Heart left ventricle (tissue), 16 donors: ENCODE results near the gene DOP1A. TPM values are rescaled to one million over a fixed set of nuclear protein-coding genes. Genes with fewer than 3 reads are reported as not detected.

Source experiments
- ATAC-seq, 4 donors: fragments of 200-7000 bp; cut with Tn5 transposase; one replicate each; pipeline ENCODE4 v1.9.1; 2020 to 2022; ENCODE audit warnings: moderate library complexity in 4 of 4, mild to moderate bottlenecking in 3 of 4, moderate number of reproducible peaks in 1 of 4
- DNase-seq, 5 donors: peaks; one replicate each; pipeline ENCODE4 v3.0.0-alpha.2; 2020
- H3K27ac ChIP-seq, 12 donors: fragments of 200-600 bp; sonication (generic) in 4 of 12; one replicate each; pipeline versions ENCODE4 v1.5.0 to v1.8.0; 2016 to 2022; ENCODE audit warnings: mild to moderate bottlenecking in 2 of 12
- H3K27me3 ChIP-seq, 9 donors: fragments of 200-600 bp; sonication (generic) in 2 of 9; one replicate each; pipeline versions ENCODE4 v1.5.1 to v1.8.0; 2016 to 2022; ENCODE audit warnings: mild to moderate bottlenecking in 3 of 9
- H3K36me3 ChIP-seq, 9 donors: fragments of 200-600 bp; sonication (generic) in 2 of 9; one replicate each; pipeline versions ENCODE4 v1.5.0 to v1.8.0; 2018 to 2022; ENCODE audit warnings: mild to moderate bottlenecking in 2 of 9
- H3K4me1 ChIP-seq, 12 donors: fragments of 200-600 bp; sonication (generic) in 4 of 12; one replicate each; pipeline versions ENCODE4 v1.5.0 to v1.8.0; 2016 to 2022; ENCODE audit warnings: mild to moderate bottlenecking in 3 of 12
- H3K4me3 ChIP-seq, 12 donors: fragments of 200-600 bp; sonication (generic) in 4 of 12; one replicate each; pipeline versions ENCODE4 v1.5.0 to v1.8.0; 2017 to 2022; ENCODE audit warnings: mild to moderate bottlenecking in 9 of 12, moderate library complexity in 4 of 12
- H3K9me3 ChIP-seq, 12 donors: fragments of 200-600 bp; sonication (generic) in 4 of 12; one replicate each; pipeline versions ENCODE4 v1.5.0 to v1.8.0; 2016 to 2022; ENCODE audit warnings: mild to moderate bottlenecking in 1 of 12
- POLR2A ChIP-seq, 2 donors: fragments of 450-650 bp; IDR thresholded peaks; one replicate each; pipeline ENCODE4 v1.6.1; 2017; ENCODE audit warnings: antibody characterized with exemption in 2 of 2, mild to moderate bottlenecking in 2 of 2, moderate library complexity in 2 of 2
- WGBS, 4 donors: extraction: QIAGEN DNeasy Blood & Tissue Kit in 2 of 4; methylation state at CpG; one replicate each; pipeline versions ENCODE4 v1.1.5 to v1.1.7; 2013 to 2018; 5-methylcytosine and 5-hydroxymethylcytosine counted together
- intact Hi-C, 10 donors: fragments of 100-400 bp; cut with DNase I; formaldehyde crosslinking; loops; one replicate each; pipeline versions ENCODE4 v1.11.1 to v1.14.2; 2022
- long read RNA-seq, 3 donors: library from polyadenylated mRNA; unstranded; transcript quantifications; one replicate each; pipeline ENCODE4 v2.0.0, GENCODE V29; 2020 to 2021
- polyA plus RNA-seq, 2 donors: library from polyadenylated mRNA; stranded (reverse); fragments of 200-250 nt; gene quantifications; one replicate each; pipeline ENCODE4 v1.2.3, GENCODE V29; 2013
- total RNA-seq, 9 donors: library from RNA; depleted of rRNA in 2 of 9; stranded (reverse); fragments of >200 nt in 2 of 9; fragmentation: NEBNext Ultra II Directional in 3 of 9; extraction: Animal tissue kit (Norgen Biotek cat#: 25700) in 3 of 9; gene quantifications; one replicate each; pipeline versions ENCODE4 v1.1.0 to v1.2.4, GENCODE V29; 2016 to 2023
- TF ChIP-seq, protein P1 (sequence below), 12 donors: fragments of 200-600 bp; sonication (generic) in 4 of 12; IDR thresholded peaks; one replicate each; pipeline versions ENCODE4 v1.5.0 to v1.8.0; 2018 to 2022; ENCODE audit warnings: antibody characterized with exemption in 12 of 12, mild to moderate bottlenecking in 5 of 12
- donor health status: ischemic (EF 13 %, LVEDD 7.1; RV severe dilation, severe dysfunction).
- donor health status: healthy with polysubstance abuse.
- donor health status: DM: no; HTN: yes; CAD: no.
- donor health status: DM: no; HTN: no; CAD: no.
- donor health status: ischemic (EF 25% LVEDD 6.9; RV normal size, moderate dysfunction).
- donor health status: ischemic (EF 25% LVEDD 5.7; RV mildly dilated, moderate dysfunction).
- donor health status: healthy.
- donor health status: DM: yes; HTN: yes; CAD: no.
- donor health status: ischemic (EF 35%, LVEDD 5.7; RV mildly dilated, moderate dysfunction).
- donor health status: nonischemic (EF 11% LVEDD 7.7; RV severe dilation, severe dysfunction).
- donor health status: DM: yes; HTN: yes; CAD: no.
- donor health status: PGD.
- donor health status: ischemic (EF 29% LVEDD 5.4; RV normal size, mild dysfunction).
- donor health status: nonischemic (EF 23%, LVEDD 6.1; RV moderate dilation, normal function).

DOP1A gene
- total RNA-seq: 10 to 100 TPM; 12.6 to 25.7 (median 24.0) TPM
- 1 to 10 TPM; 5.0 to 5.9 TPM for polyA plus RNA-seq
- long read RNA-seq, donor 1, partial matches to known transcripts: 0 of 2 reads
- long read RNA-seq, donor 1, other reads (novel, unspliced or antisense): 2 of 2 reads
- long read RNA-seq, donor 2, partial matches to known transcripts: 7 of 10 reads
- long read RNA-seq, donor 2, other reads (novel, unspliced or antisense): 3 of 10 reads
- long read RNA-seq, donor 3, partial matches to known transcripts: 1 of 3 reads
- long read RNA-seq, donor 3, other reads (novel, unspliced or antisense): 2 of 3 reads

DNA sequence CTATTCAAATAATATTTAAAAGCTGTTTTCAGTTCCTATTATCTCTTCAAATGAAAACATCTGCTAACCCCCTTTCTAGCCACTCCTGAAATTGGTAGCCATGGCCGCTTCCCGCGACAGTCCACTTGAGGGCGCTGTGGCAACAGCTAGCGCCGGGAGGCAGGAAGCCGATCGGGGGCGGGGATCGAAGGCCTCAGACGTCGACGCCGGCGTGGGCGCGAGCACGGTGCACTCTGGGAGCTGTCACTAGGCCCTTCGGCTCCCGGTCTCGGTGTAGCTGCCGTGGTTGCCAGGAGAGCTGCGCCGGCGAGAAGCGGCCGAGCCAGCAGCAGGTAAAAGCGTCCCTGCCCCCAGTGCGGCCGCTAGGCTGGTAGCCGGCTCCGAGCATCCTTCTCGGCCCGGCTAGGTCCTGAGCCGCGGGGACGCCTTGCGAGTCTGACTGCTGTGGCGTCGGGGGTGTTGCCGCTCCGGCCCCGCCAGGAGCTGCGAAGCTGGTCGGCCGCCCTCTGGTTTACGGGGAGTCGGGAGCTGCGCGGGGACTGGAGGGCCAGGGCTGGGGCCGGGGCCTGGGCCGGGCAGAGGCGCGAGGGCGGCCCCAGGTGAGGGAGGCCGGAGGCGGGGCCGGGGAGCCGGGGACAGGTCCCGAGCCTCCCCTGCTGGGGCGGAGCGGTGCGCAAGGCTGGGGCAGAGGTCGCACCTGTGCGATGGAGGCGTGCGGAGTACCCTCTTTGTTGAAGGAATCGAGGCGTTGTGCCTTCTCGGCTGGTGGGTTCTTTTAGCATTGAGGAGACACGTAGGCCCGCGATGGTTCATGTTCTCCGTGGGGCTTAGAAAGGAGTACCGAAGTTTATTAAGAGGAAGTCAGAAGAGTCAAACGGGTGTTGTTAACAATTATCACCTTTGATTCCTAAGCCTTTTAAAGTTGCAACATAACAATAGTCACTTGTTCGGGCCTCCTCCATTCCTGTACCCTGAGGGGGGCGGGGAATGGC, at the start of gene DOP1A:
Gene DOP1A (plus strand): TSS at position 224 of the 992 bp plus-strand sequence. CDS start 29,307 bp downstream, outside the sequence.
- DNase-seq (peak; percentile 96 to 98 (median 97)), ATAC-seq (peak; percentile 92 to 98 (median 98))
- Histone ChIP-seq H3K27me3 (no peaks in the 10 kb centered on the region), H3K4me3 (peak within 1 kb of the TSS; percentile 79 to 98 (median 90)), H3K27ac (peak within 1 kb of the TSS; percentile 67 to 95 (median 90)), H3K4me1 (peaks cover 0 to 54% (median 32%) of the 10 kb centered on the region in 12 donors), H3K36me3 (no peaks in the 10 kb centered on the region), H3K9me3 (no peaks in the 10 kb centered on the region)
- intact Hi-C loops: loop anchor here (1.0 to 10.0 kb wide), 12 partner anchors 45 to 820 kb away; partner anchors contain the start of genes PRSS35 (in 5 of the 10), PGM3 (in 3 of the 10), RWDD2A (in 3 of the 10) and IBTK (in 1 of the 10)
- TF ChIP-seq, protein P1, sequence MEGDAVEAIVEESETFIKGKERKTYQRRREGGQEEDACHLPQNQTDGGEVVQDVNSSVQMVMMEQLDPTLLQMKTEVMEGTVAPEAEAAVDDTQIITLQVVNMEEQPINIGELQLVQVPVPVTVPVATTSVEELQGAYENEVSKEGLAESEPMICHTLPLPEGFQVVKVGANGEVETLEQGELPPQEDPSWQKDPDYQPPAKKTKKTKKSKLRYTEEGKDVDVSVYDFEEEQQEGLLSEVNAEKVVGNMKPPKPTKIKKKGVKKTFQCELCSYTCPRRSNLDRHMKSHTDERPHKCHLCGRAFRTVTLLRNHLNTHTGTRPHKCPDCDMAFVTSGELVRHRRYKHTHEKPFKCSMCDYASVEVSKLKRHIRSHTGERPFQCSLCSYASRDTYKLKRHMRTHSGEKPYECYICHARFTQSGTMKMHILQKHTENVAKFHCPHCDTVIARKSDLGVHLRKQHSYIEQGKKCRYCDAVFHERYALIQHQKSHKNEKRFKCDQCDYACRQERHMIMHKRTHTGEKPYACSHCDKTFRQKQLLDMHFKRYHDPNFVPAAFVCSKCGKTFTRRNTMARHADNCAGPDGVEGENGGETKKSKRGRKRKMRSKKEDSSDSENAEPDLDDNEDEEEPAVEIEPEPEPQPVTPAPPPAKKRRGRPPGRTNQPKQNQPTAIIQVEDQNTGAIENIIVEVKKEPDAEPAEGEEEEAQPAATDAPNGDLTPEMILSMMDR (IDR thresholded peaks at IDR 0.05): peak; percentile 96 to 100 (median 98)
- peak in 1 of 2 donors; percentile 63 for TF ChIP-seq POLR2A (IDR thresholded peaks at IDR 0.05)
- 0 to 2% (median 1%) methylated on average over 40 to 78 of the region's 78 CpGs for WGBS, 4 donors

GRCh38 chr6:83019741-83020140, 47.7 kb upstream of the DOP1A start:
- no peaks in the 10 kb centered on the region for H3K27me3 ChIP-seq
- no peak overlapping the region for H3K27ac ChIP-seq
- WGBS, 4 donors: 81 to 91% (median 85%) methylated on average over 4 of the region's 4 CpGs
- intact Hi-C loops: no loop called here
- DNase-seq (no peak), ATAC-seq (no peak)
- no peaks in the 10 kb centered on the region for H3K4me1 ChIP-seq
- H3K4me3 ChIP-seq: no peak overlapping the region
- peaks cover 0 to 39% (median 8%) of the 10 kb centered on the region in 9 donors for H3K36me3 ChIP-seq
- peaks cover 0 to 10% (median 1%) of the 10 kb centered on the region in 12 donors for H3K9me3 ChIP-seq
- TF ChIP-seq, protein P1 (IDR thresholded peaks at IDR 0.05): no peak
- no peak for TF ChIP-seq POLR2A (IDR thresholded peaks at IDR 0.05)

DNA sequence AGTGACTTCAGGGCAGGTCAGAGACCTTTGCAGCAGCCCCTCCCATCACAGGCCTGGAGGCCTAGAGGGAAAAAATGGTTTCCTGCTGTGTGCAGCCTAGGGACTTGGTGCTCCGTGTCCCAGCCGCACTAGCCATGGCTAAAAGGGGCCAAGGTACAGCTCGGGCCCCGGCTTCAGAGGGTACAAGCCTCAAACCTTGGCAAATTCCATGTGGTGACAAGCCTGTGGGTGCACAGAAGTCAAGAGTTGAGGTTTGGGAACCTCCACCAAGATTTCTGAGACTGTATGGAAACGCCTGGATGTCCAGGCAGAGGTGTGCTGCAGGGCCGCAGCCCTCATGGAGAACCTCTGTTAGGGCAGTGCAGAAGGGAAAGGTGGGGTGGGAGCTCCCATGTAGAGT, 35.8 kb upstream of the DOP1A start:
- H3K9me3 ChIP-seq: peaks cover 0 to 11% (median 0%) of the 10 kb centered on the region in 12 donors
- no peak overlapping the region for H3K4me3 ChIP-seq
- no peak overlapping the region for H3K27ac ChIP-seq
- H3K27me3 ChIP-seq: no peaks in the 10 kb centered on the region
- H3K4me1 ChIP-seq: no peaks in the 10 kb centered on the region
- peaks cover 0 to 9% (median 0%) of the 10 kb centered on the region in 9 donors for H3K36me3 ChIP-seq
- TF ChIP-seq POLR2A (IDR thresholded peaks at IDR 0.05): no peak
- TF ChIP-seq, protein P1 (IDR thresholded peaks at IDR 0.05): no peak
- ATAC-seq (no peak), DNase-seq (no peak)
- intact Hi-C loops: no loop called here
- WGBS, 4 donors: 88 to 98% (median 98%) methylated on average over 4 to 6 of the region's 6 CpGs
